Naive thymus-derived CD8-positive, alpha-beta T cell (primary cell): ENCODE results near the gene DCPS. TPM values are rescaled to one million over a fixed set of nuclear protein-coding genes. Genes with fewer than 3 reads are reported as not detected.
A peak's percentile ranks its signal among the peaks of the same experiment; 100 is the strongest.

Source experiments
- ATAC-seq, 2 donors: fragments of 150-1000 bp; cut with Tn5 transposase in 1 of 2; sonication (Bioruptor Pico), chemical (Tn5 transposase) in 1 of 2; 1 replicate in 1 of 2; 2 replicates in 1 of 2; pipeline ENCODE4 v1.10.0; 2021; ENCODE audit warnings: mild to moderate bottlenecking in 2 of 2, moderate library complexity in 2 of 2
- POLR2A ChIA-PET: fragments of 350-600 bp; sonication (Branson Sonifier 250); formaldehyde crosslinking; loops from one replicate; lab custom pipeline; 2021; ENCODE audit warnings: antibody characterized with exemption; lab: Charles Lee
- DNase-seq, 10 donors: peaks; one replicate each; pipeline versions ENCODE4 v3.0.0 to v3.0.0-alpha.2; 2020 to 2022
- H3K27ac Mint-ChIP-seq, 10 donors: one replicate each; pipeline ENCODE4 v1.8.0; 2020 to 2022; ENCODE audit warnings: mild to moderate bottlenecking in 10 of 10, mixed read lengths in 10 of 10, moderate library complexity in 4 of 10, inconsistent platforms in 1 of 10
- H3K27me3 Mint-ChIP-seq, 5 donors: one replicate each; pipeline ENCODE4 v1.8.0; 2021 to 2022; ENCODE audit warnings: mixed read lengths in 5 of 5
- H3K36me3 Mint-ChIP-seq, 3 donors: one replicate each; pipeline ENCODE4 v1.8.0; 2020 to 2022; ENCODE audit warnings: mixed read lengths in 3 of 3, mild to moderate bottlenecking in 2 of 3, inconsistent platforms in 1 of 3
- H3K4me1 Mint-ChIP-seq, 4 donors: one replicate each; pipeline ENCODE4 v1.8.0; 2021 to 2022; ENCODE audit warnings: mixed read lengths in 4 of 4
- H3K4me3 Mint-ChIP-seq, 10 donors: one replicate each; pipeline ENCODE4 v1.8.0; 2020 to 2022; ENCODE audit warnings: mild to moderate bottlenecking in 10 of 10, mixed read lengths in 10 of 10, moderate library complexity in 6 of 10, inconsistent platforms in 1 of 10
- H3K9me3 Mint-ChIP-seq, 9 donors: one replicate each; pipeline ENCODE4 v1.8.0; 2020 to 2022; ENCODE audit warnings: mixed read lengths in 9 of 9, mild to moderate bottlenecking in 3 of 9, inconsistent platforms in 1 of 9, moderate library complexity in 1 of 9
- polyA plus RNA-seq, 3 donors: library from polyadenylated mRNA; unstranded; fragments of 300-500 nt; fragmentation: Illumina TruSeq; gene quantifications; one replicate each; pipeline ENCODE4 v1.2.3, GENCODE V29; 2021
- total RNA-seq, 8 experiments: library from RNA in 2 of 8; stranded (reverse) in 2 of 8; gene quantifications; one replicate each; pipeline ENCODE4 v1.2.3 and lab custom pipeline; 2021 to 2026

The DCPS gene
- total and polyA plus RNA-seq, 5 experiments from 2014 or later, result 13.9 to 47.2 (median 36.7) TPM

DNA sequence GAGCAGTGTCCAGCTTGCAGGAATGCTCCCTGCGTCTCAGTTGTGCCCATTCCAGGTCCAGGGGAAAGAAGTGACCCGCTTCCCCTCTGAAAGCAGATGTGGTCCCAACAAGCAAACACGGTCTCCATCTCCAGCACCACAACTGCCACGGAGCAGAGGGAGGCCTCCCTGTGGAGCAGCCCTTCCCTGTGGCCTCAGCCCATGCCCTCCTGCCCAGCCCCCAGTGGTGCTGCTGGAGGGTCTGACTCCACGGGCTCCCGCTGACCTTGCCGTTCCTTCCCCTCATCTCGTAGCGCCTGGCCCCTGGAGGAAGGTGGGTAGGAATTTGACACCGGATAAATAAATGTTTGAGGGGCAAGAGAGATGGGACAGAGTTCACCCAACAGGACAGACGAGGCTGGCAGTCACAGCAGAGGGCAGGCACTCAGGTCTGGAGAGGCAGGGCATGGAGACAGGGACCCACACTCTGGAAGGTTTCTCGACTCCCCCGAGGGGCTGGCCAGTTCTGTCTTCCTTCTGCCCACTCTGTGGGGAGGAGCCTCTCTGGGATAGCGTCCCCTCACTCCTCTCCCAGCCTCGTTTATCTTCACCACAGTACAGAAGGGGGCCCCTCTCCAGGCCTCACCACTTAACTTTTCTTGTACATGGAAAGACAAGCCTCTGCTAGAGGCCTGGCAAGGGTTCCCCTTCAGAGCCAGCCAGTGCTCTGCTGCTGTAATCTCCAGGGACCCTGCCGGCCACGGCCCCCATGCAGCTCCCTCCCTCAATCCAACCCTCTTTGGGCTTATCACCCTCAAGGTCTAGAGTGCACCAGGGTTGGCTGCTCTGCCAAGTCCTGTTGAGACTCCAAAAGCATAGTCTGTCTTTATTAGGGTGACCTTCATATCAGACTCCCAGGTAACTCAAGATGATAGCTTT lies 44.1 kb downstream of the DCPS start:
- no peaks in the 10 kb centered on the region for H3K9me3 Mint-ChIP-seq
- no peaks in the 10 kb centered on the region for H3K27me3 Mint-ChIP-seq
- H3K4me1 Mint-ChIP-seq, result peaks cover 7 to 24% (median 10%) of the 10 kb centered on the region in 4 donors
- ATAC-seq (no peak), DNase-seq (no peak)
- no peak overlapping the region for H3K4me3 Mint-ChIP-seq
- H3K27ac Mint-ChIP-seq, result peak overlapping the region in 6 of 10 donors; percentile 1 to 65 (median 36)
- H3K36me3 Mint-ChIP-seq, result peaks cover 0 to 27% (median 3%) of the 10 kb centered on the region in 3 donors
- POLR2A ChIA-PET, result no interaction called here

GRCh38 chr11:126348806-126349582 lies 45.1 kb downstream of the DCPS start:
- POLR2A ChIA-PET, result no interaction called here
- H3K4me1 Mint-ChIP-seq, result peaks cover 5 to 34% (median 17%) of the 10 kb centered on the region in 4 donors
- DNase-seq (no peak), ATAC-seq (no peak)
- no peak overlapping the region for H3K4me3 Mint-ChIP-seq
- H3K27ac Mint-ChIP-seq, result peak overlapping the region in 5 of 10 donors; percentile 22 to 65 (median 53)
- no peaks in the 10 kb centered on the region for H3K9me3 Mint-ChIP-seq
- peaks cover 0 to 22% (median 1%) of the 10 kb centered on the region in 3 donors for H3K36me3 Mint-ChIP-seq
- H3K27me3 Mint-ChIP-seq, result no peaks in the 10 kb centered on the region

DNA sequence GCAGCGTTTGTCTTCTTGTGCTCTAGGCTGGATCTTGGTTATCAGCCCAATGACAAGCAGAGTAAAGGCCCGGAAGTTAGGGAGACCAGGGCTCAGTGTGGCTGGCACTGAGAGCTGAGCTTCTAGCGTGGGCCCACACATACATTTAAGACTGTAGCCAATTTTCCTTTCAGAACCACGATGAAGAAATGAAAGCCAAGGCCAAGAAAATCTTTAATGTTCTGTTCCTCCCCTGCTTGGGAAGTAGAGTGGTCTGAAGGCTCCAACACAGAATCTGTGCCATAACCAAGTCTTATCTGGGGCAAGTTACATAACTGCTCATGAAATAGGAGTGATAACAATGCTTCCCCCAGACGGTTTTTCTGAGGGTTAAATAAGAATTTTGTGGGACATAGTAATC lies 47.0 kb downstream of the DCPS start:
- no peak overlapping the region for H3K4me3 Mint-ChIP-seq
- peaks cover 9 to 44% (median 27%) of the 10 kb centered on the region in 4 donors for H3K4me1 Mint-ChIP-seq
- H3K36me3 Mint-ChIP-seq, result peaks cover 0 to 9% (median 1%) of the 10 kb centered on the region in 3 donors
- POLR2A ChIA-PET, result no interaction called here
- no peaks in the 10 kb centered on the region for H3K9me3 Mint-ChIP-seq
- ATAC-seq (no peak), DNase-seq (no peak)
- H3K27ac Mint-ChIP-seq, result peak overlapping the region in 1 of 10 donors; percentile 73
- no peaks in the 10 kb centered on the region for H3K27me3 Mint-ChIP-seq

- ATAC-seq (no peak), DNase-seq (no peak)
- Mint-ChIP-seq H3K4me1 (peaks cover 12 to 49% (median 33%) of the 10 kb centered on the region in 4 donors), H3K9me3 (peaks cover 0 to 1% (median 0%) of the 10 kb centered on the region in 9 donors), H3K4me3 (no peak overlapping the region), H3K27ac (peak overlapping the region in 1 of 10 donors; percentile 62), H3K36me3 (peaks cover 0 to 6% (median 0%) of the 10 kb centered on the region in 3 donors), H3K27me3 (no peaks in the 10 kb centered on the region)
- POLR2A ChIA-PET, result no interaction called here
These were observed 48.3 kb downstream of the DCPS start for GRCh38 chr11:126352163-126352562.

- Mint-ChIP-seq H3K27ac (peak overlapping the region in 2 of 10 donors; percentile 11 to 66), H3K9me3 (peaks cover 0 to 1% (median 0%) of the 10 kb centered on the region in 9 donors), H3K36me3 (peaks cover 0 to 3% (median 0%) of the 10 kb centered on the region in 3 donors), H3K27me3 (no peaks in the 10 kb centered on the region), H3K4me1 (peaks cover 12 to 54% (median 35%) of the 10 kb centered on the region in 4 donors), H3K4me3 (peak overlapping the region in 7 of 10 donors; percentile 22 to 75 (median 61))
- DNase-seq (no peak), ATAC-seq (no peak)
- POLR2A ChIA-PET, result interaction anchor here (0.6 kb wide), 1 partner anchor 142 kb away, joined by 5 read pairs; the partner anchor contains the start of gene RPUSD4
These were observed 49.3 kb downstream of the DCPS start for GRCh38 chr11:126352934-126353801.

DNA sequence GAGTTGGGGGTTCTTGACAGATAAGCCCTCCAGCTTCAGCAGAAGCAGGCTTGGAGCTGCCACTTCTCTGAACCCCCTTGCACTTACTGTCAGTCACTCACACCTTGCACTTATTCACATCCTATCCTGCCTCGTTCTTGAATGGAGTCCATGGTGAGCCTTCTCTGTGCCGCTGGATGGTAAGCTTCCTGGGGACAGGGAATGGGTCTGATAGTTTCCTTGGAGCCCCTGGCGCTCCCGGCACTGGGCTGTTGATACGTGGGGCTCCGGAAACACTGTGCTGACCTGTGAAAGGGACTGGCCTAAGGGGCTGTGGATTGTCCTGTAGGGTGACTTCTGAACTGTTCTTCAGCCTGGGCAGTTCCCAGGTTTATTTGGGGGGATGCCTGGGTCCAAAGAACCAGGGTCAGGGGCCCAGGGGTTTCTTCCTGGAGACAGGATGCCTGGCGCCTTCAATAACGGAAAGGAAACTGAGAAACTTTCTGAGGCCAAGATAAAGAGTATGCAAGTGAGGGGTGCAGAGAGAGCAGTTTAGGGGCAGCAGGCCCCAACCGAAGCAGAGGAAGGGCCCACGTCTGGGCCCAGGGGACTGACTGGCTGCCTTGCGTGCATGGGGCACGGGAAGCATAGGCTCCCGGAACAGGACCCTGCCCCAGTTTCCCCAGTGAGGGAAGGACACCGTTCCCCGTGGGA lies 50.9 kb downstream of the DCPS start:
- no peaks in the 10 kb centered on the region for H3K27me3 Mint-ChIP-seq
- H3K36me3 Mint-ChIP-seq, result peaks cover 0 to 3% (median 0%) of the 10 kb centered on the region in 3 donors
- H3K27ac Mint-ChIP-seq, result peak overlapping the region; percentile 25 to 88 (median 70)
- peaks cover 9 to 55% (median 35%) of the 10 kb centered on the region in 4 donors for H3K4me1 Mint-ChIP-seq
- POLR2A ChIA-PET, result interaction anchor here (0.7 kb wide), 1 partner anchor 69 kb away, joined by 3 read pairs; no protein-coding TSS in a partner anchor
- peak in 1 of 10 donors; percentile 3 for DNase-seq
- peak overlapping the region; percentile 85 to 91 (median 86) for H3K4me3 Mint-ChIP-seq
- ATAC-seq, result peak; percentile 4 to 24
- peaks cover 0 to 1% (median 0%) of the 10 kb centered on the region in 9 donors for H3K9me3 Mint-ChIP-seq

- H3K4me3 Mint-ChIP-seq, result peak within 1 kb of the TSS; percentile 85 to 91 (median 86)
- H3K27me3 Mint-ChIP-seq, result no peaks in the 10 kb centered on the region
- H3K9me3 Mint-ChIP-seq, result peaks cover 0 to 1% (median 0%) of the 10 kb centered on the region in 9 donors
- ATAC-seq (peak; percentile 77 to 83), DNase-seq (peak in 8 of 10 donors; percentile 8 to 53 (median 35))
- H3K36me3 Mint-ChIP-seq, result peaks cover 0 to 3% (median 0%) of the 10 kb centered on the region in 3 donors
- H3K27ac Mint-ChIP-seq, result peak within 1 kb of the TSS; percentile 25 to 88 (median 70)
- peaks cover 9 to 55% (median 35%) of the 10 kb centered on the region in 4 donors for H3K4me1 Mint-ChIP-seq
- POLR2A ChIA-PET, result no interaction called here
These were observed 51.6 kb downstream of the DCPS start, which contains the start of gene ST3GAL4 for GRCh38 chr11:126355324-126355925. ST3GAL4 (plus strand) TSS chr11:126355686; CDS start chr11:126406156, 50,470 bp downstream.

GRCh38 chr11:126355926-126356897 lies 52.4 kb downstream of the DCPS start:
- POLR2A ChIA-PET, result no interaction called here
- Mint-ChIP-seq H3K27ac (peak overlapping the region in 6 of 10 donors; percentile 9 to 76 (median 42)), H3K4me3 (peak overlapping the region; percentile 62 to 84 (median 75)), H3K9me3 (peaks cover 0 to 1% (median 0%) of the 10 kb centered on the region in 9 donors), H3K36me3 (no peaks in the 10 kb centered on the region), H3K27me3 (no peaks in the 10 kb centered on the region), H3K4me1 (peaks cover 7 to 50% (median 33%) of the 10 kb centered on the region in 4 donors)
- ATAC-seq (peak; percentile 22 to 25), DNase-seq (peak in 1 of 10 donors; percentile 7)

- H3K27me3 Mint-ChIP-seq, result no peaks in the 10 kb centered on the region
- H3K27ac Mint-ChIP-seq, result peak overlapping the region in 3 of 10 donors; percentile 9 to 76 (median 60)
- ATAC-seq (no peak), DNase-seq (no peak)
- H3K4me1 Mint-ChIP-seq, result peaks cover 7 to 45% (median 32%) of the 10 kb centered on the region in 4 donors
- H3K36me3 Mint-ChIP-seq, result no peaks in the 10 kb centered on the region
- H3K4me3 Mint-ChIP-seq, result peak overlapping the region; percentile 30 to 84 (median 75)
- POLR2A ChIA-PET, result no interaction called here
- H3K9me3 Mint-ChIP-seq, result peaks cover 0 to 1% (median 0%) of the 10 kb centered on the region in 9 donors
These were observed 53.4 kb downstream of the DCPS start for GRCh38 chr11:126357055-126357962.
